PC-9 (cell line): ENCODE results near the gene MPHOSPH6.

Experiments
- EZH2 ChIP-seq: fragments of 200-600 bp; sonication (generic); IDR thresholded peaks from 2 replicates; pipeline ENCODE4 v1.8.0; 2017; ENCODE audit warnings: antibody characterized with exemption, low read depth
- TF ChIP-seq, protein P1 (sequence below): fragments of 200-600 bp; sonication (generic); conservative IDR thresholded peaks from 2 replicates; pipeline ENCODE4 v1.6.1; 2017; ENCODE audit warnings: mixed run types, antibody characterized with exemption, mild to moderate bottlenecking, moderate library complexity

DNA sequence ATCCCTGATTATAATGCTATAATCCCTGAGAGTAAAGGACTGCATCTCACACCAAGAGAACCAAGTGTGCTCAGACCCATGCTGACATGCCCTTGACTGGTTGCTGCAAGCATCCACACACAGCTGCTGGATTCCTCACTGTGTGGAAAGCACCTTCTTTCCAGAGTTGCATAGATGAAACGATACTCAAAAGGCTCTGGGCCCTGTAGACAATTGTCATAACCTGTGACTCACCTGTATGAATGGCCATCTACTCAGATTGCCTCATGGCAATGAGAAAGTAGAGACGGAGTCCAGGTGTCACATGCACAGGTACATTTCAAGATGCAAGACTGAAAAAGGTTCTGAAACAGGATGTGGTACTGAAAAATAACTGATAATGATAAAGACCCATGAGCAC is 58.1 kb downstream of the MPHOSPH6 start:
- TF ChIP-seq, protein P1, sequence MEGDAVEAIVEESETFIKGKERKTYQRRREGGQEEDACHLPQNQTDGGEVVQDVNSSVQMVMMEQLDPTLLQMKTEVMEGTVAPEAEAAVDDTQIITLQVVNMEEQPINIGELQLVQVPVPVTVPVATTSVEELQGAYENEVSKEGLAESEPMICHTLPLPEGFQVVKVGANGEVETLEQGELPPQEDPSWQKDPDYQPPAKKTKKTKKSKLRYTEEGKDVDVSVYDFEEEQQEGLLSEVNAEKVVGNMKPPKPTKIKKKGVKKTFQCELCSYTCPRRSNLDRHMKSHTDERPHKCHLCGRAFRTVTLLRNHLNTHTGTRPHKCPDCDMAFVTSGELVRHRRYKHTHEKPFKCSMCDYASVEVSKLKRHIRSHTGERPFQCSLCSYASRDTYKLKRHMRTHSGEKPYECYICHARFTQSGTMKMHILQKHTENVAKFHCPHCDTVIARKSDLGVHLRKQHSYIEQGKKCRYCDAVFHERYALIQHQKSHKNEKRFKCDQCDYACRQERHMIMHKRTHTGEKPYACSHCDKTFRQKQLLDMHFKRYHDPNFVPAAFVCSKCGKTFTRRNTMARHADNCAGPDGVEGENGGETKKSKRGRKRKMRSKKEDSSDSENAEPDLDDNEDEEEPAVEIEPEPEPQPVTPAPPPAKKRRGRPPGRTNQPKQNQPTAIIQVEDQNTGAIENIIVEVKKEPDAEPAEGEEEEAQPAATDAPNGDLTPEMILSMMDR = no peak
- TF ChIP-seq EZH2 = no peak
